Calu3 (cell line): ENCODE measurements around the gene EHBP1. TPM values are rescaled to one million over a fixed set of nuclear protein-coding genes. Genes with fewer than 3 reads are reported as not detected.

Experiments
- BruUV-seq: library from RNA; stranded (reverse); fragments of 400-500 nt; replicated peaks from 2 replicates; lab custom pipeline; 2021; lab: Mats Ljungman, UMichigan
- CTCF ChIA-PET: fragments of 300-600 bp; sonication (Branson Sonifier 250); formaldehyde crosslinking; loops from one replicate; lab custom pipeline; 2022; ENCODE audit warnings: antibody characterized with exemption; lab: Charles Lee
- DNase-seq: peaks from one replicate; pipeline ENCODE4 v3.0.0; 2022
- H3K27ac Mint-ChIP-seq: one replicate; pipeline ENCODE4 v1.8.0; 2022; ENCODE audit warnings: mixed read lengths; ENCODE audit not compliant: unreplicated experiment
- H3K27me3 Mint-ChIP-seq: one replicate; pipeline ENCODE4 v1.8.0; 2022; ENCODE audit warnings: mixed read lengths; ENCODE audit not compliant: unreplicated experiment
- H3K36me3 Mint-ChIP-seq: one replicate; pipeline ENCODE4 v1.8.0; 2022; ENCODE audit warnings: mild to moderate bottlenecking, moderate library complexity, mixed read lengths; ENCODE audit not compliant: insufficient read depth, unreplicated experiment
- H3K4me1 Mint-ChIP-seq: one replicate; pipeline ENCODE4 v1.8.0; 2022; ENCODE audit warnings: mild to moderate bottlenecking, low read depth, mixed read lengths; ENCODE audit not compliant: unreplicated experiment
- H3K4me3 Mint-ChIP-seq: one replicate; pipeline ENCODE4 v1.8.0; 2022; ENCODE audit warnings: mild to moderate bottlenecking, low read depth, moderate library complexity, mixed read lengths; ENCODE audit not compliant: unreplicated experiment
- H3K9me3 Mint-ChIP-seq: one replicate; pipeline ENCODE4 v1.8.0; 2022; ENCODE audit warnings: low read depth, mixed read lengths; ENCODE audit not compliant: unreplicated experiment
- CTCF ChIP-seq: fragments of 200-600 bp; IDR thresholded peaks from one replicate; pipeline ENCODE4 v1.8.0; 2022; ENCODE audit warnings: antibody characterized with exemption; ENCODE audit not compliant: unreplicated experiment
- intact Hi-C: fragments of 100-400 bp; cut with micrococcal nuclease; formaldehyde crosslinking; loops from one replicate; pipeline ENCODE4 v1.10.0; 2022; ENCODE audit not compliant: unreplicated experiment
- total RNA-seq: library from RNA; stranded (reverse); gene quantifications from 2 replicates; pipeline ENCODE4 v1.2.3, GENCODE V29; 2022

The EHBP1 gene
- total RNA-seq, 1 experiment from 2014 or later = 82.9 TPM

- intact Hi-C loops = no loop called here
- CTCF ChIA-PET = no interaction called here
- H3K4me1 Mint-ChIP-seq = peaks cover 9% of the 10 kb centered on the region
Observed at GRCh38 chr2:62870966-62871365, 165.5 kb downstream of the EHBP1 start.

DNA sequence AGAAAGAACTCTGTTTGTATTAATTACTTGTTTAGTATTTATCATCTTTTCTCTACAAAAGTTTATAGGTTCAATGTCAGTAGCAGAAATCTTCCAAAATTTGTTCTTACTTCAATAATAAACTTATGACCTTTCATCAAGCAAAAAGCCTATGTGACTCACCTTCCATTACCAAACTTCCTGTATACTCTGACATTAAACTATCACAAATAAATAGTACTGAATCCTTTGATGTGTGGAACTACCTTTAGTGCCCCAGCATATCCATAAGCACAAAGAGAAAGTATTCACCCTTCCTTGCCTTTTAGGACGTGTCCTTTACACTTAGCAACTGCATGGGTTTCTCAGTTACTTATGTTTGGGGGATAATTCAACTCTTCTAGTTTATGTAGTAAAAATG is 166.0 kb downstream of the EHBP1 start:
- H3K4me1 Mint-ChIP-seq = peaks cover 9% of the 10 kb centered on the region
- H3K27me3 Mint-ChIP-seq = no peaks in the 10 kb centered on the region
- H3K36me3 Mint-ChIP-seq = peaks cover 22% of the 10 kb centered on the region
- CTCF ChIA-PET = no interaction called here
- no TSS peak for BruUV-seq
- no peak for DNase-seq
- H3K4me3 Mint-ChIP-seq = no peak overlapping the region
- peaks cover 6% of the 10 kb centered on the region for H3K9me3 Mint-ChIP-seq
- intact Hi-C loops = no loop called here
- H3K27ac Mint-ChIP-seq = no peak overlapping the region
- no peak for TF ChIP-seq CTCF

More at GRCh38 chr2:62870966-62871365, 165.5 kb downstream of the EHBP1 start:
- Mint-ChIP-seq H3K27me3 (no peaks in the 10 kb centered on the region), H3K36me3 (peaks cover 22% of the 10 kb centered on the region), H3K9me3 (peaks cover 6% of the 10 kb centered on the region), H3K27ac (no peak overlapping the region), H3K4me3 (no peak overlapping the region)
- no peak for TF ChIP-seq CTCF
- DNase-seq = no peak
- no TSS peak for BruUV-seq

DNA sequence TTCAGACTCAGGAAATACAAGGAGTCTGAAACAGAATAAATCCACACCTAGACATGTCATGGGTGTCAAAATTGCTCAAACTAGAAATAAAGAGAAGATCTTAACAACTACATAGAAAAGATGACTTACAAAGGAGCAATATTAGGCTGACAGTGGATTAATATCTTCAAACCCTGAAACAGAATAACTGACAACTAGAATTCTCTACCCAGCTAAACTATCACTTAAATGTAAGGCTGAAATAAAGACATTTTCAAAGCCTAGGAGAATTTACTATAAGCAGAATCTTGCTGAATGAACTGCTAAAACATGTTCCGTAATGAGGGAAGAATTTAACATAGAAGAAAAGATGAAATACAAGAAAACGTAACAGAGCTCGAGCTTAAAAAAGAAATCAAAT is 168.1 kb downstream of the EHBP1 start:
- CTCF ChIA-PET = no interaction called here
- Mint-ChIP-seq H3K4me3 (no peak overlapping the region), H3K27me3 (no peaks in the 10 kb centered on the region), H3K4me1 (peaks cover 9% of the 10 kb centered on the region), H3K27ac (no peak overlapping the region), H3K36me3 (peaks cover 31% of the 10 kb centered on the region), H3K9me3 (peaks cover 6% of the 10 kb centered on the region)
- no peak for DNase-seq
- no peak for TF ChIP-seq CTCF
- intact Hi-C loops = no loop called here
- no TSS peak for BruUV-seq

DNA sequence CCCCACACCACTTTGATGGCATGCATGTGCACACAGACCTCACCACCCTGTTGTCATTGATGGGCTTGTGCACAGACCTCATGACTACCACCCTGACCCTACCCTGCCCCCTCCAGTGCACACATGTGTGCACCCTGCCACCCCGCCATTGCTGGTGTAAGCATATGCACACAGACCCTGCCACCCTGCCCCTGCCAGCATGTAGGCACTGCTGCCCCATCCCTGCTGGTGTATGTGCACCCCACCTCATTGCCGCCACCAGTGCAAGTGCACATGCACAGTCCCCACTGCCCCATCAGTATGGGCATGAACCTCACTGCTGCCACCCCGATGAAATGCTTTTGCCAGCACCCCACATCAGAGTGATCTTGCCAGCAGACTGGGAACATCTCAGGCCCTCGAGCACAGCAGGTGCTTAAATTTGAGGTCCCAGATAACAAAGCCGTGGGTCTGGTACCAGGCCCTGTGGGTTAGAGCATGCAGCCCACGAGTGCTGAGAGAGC is 169.4 kb downstream of the EHBP1 start:
- BruUV-seq = no TSS peak
- H3K4me3 Mint-ChIP-seq = no peak overlapping the region
- intact Hi-C loops = no loop called here
- peaks cover 9% of the 10 kb centered on the region for H3K4me1 Mint-ChIP-seq
- H3K9me3 Mint-ChIP-seq = peaks cover 6% of the 10 kb centered on the region
- no peak for TF ChIP-seq CTCF
- no peaks in the 10 kb centered on the region for H3K27me3 Mint-ChIP-seq
- no peak for DNase-seq
- no peak overlapping the region for H3K27ac Mint-ChIP-seq
- CTCF ChIA-PET = no interaction called here
- peaks cover 35% of the 10 kb centered on the region for H3K36me3 Mint-ChIP-seq
